Head of caudate nucleus (tissue), 42 donors: ENCODE measurements around the gene SMC5.
"Not testable (repeated sequence)": the region's sequence is repeated elsewhere in the genome, so short reads cannot be mapped to it uniquely, and the experiment has no call there.

ENCODE experiments used
- DNase-seq, 42 donors: peaks; one replicate each; pipeline versions ENCODE4 v3.0.0 to v3.0.0-alpha.2; 2020 to 2021; ENCODE audit warnings: mixed read lengths in 7 of 42
- intact Hi-C: fragments of 100-400 bp; cut with DNase I; formaldehyde crosslinking; loops from one replicate; pipeline ENCODE4 v1.15.0; 2022

The SMC5 gene

DNA sequence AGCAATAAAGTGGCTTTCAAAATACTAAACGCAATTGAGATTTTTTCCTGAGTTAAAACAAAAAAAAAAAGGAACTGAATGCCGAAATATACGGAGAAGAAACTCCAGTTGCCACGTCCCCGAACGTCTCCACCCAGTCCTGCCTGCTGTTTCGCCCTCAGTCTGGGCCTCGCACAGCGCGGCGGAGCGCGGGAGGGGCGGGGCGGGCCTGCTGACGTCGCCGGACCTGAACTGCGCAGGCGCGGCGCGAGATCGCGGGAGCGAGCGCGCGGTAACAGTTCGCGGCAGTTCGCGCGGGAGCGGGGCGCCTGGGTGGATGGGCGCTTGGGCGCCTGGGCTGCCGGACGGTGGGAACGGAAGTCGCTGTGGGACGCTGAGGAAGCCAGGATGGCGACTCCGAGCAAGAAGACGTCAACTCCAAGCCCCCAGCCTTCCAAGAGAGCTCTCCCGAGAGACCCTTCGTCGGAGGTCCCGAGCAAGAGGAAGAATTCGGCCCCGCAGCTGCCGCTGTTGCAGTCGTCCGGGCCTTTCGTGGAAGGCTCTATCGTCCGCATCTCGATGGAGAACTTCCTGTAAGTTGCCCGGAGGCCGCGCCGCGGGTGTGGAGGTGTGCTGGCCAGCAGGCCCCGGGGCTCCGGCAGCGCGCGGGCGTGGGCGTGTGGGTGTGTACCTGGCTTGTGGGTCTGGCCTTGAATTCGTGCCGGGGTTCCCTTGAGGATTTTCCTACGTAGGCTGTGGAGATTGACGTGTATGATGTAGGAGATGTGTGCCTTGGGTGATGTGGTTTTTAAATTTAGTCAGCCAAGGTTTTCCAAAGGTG is at the start of gene SMC5:
SMC5 (plus strand) TSS at position 287 of the 820 bp plus-strand sequence; CDS start at position 388, 101 bp downstream.
- intact Hi-C loops = loop anchor here (5.0 to 10.0 kb wide), 2 partner anchors 156 to 223 kb away; partner anchors contain the start of gene KLF9

DNA sequence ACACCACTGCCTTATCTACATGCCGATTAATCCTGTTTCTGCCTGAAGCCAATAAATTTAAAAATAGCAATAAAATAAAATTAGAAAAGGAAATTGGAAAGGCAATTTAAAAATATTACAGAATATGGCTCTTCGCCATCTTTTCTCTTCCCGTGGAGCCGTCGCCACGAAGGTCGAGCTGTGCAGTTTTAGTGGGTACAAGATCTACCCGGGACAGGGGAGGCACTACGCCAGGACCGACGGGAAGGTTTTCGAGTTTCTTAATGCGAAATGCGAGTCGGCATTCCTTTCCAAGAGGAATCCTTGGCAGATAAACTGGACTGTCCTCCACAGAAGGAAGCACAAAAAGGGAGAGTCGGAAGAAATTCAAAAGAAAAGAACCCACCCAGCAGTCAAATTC is 41.7 kb upstream of the SMC5 start:
- no peak for DNase-seq
- intact Hi-C loops = no loop called here

More for the DNA sequence above, at the start of gene SMC5:
- DNase-seq = peak; percentile 70 to 96 (median 90)

DNA sequence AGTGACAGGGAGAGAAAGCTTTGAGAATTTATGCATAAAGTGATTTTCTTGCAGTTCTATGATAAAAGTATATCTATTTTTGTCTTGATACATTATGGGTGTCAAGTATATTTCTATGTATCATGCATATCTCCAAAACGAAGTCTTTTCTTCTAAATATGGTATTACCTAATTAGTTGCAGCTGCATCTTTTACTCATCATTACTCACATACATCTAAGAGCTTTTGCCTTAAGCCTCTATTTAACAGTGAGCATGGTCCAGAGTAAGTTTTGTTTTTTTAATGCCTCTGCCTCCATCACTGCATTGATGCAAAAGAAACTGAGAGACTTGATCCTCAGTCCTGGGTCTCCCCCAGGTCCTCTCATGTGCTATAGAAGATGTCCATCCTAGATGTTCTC is 40.0 kb upstream of the SMC5 start:
- no peak for DNase-seq
- intact Hi-C loops = no loop called here

DNA sequence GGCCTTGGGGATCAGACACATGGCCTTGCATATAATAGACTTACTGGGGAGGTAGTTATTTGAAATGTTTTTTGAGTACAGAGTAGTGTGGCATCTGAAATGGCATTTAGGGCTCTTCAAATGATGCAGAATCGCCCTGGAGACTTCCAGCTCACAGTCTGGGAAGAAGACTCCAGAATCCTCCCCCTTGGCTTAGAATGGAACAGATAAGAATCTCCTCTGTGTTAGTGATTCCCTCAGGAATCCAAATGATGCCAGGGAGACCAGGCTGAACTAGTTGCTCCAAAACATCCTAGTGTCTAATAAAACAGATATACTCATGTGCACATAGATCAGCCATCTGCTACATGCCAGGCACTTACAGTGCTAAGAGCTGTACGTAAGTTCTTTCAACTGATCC is 38.6 kb upstream of the SMC5 start:
- no peak for DNase-seq
- intact Hi-C loops = no loop called here

DNA sequence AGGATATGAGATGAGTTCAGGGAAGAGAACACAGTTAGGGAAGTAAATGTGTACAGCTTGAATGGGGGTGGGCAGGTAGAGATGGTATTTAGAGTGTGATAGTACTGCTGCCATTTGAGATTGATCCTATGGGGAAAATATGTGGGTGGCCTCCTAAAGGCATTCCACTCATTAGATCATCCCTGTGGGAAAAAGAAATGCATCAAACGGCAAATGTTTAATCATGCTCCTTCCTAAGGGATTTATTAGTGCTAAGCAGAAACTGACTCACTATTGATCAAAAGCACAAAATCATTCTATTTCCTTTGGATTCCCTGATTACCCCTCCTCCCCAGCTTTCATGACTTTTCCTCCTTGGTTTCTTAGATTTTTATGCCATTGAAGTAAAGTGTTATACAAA is 36.4 kb upstream of the SMC5 start:
- intact Hi-C loops = no loop called here
- no peak for DNase-seq

DNA sequence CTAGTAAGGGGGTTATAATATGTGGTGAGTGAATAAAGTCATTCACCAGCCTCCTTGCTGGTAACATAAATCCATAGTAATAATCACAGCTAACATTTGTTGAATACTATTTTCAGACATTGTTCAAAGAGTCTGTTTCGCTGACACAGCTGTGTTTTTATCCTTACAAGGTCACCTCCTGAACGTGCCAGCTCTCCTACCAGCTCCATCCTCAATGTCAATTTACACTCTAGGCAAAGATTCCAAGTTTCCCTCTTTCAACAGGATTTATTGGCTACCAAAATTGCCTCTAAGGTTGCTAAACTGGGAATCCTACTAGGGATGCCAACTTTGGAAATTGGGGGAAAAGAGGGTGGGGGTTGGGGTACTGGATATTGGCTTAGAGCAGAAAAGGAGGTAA is 30.7 kb upstream of the SMC5 start:
- intact Hi-C loops = no loop called here
- DNase-seq = no peak

DNA sequence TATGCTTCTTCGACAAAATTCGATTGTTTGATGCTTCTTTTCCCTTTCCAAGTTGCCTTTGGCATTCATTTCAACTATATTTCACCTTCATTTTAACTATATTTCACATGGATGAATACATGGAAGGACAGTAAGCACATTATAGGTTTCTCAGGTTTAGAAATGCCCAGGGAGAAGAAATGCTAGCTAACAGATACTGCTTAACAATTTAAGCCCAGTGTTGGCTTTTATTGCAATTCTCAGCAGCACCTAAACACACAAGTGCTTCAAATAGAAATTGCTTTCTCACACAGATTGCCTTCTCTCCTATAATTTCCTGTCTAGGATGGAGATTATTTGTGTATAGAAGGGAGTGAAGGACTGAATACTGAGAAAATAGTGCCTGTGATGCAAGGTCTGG is 30.2 kb upstream of the SMC5 start:
- DNase-seq = no peak
- intact Hi-C loops = no loop called here

DNA sequence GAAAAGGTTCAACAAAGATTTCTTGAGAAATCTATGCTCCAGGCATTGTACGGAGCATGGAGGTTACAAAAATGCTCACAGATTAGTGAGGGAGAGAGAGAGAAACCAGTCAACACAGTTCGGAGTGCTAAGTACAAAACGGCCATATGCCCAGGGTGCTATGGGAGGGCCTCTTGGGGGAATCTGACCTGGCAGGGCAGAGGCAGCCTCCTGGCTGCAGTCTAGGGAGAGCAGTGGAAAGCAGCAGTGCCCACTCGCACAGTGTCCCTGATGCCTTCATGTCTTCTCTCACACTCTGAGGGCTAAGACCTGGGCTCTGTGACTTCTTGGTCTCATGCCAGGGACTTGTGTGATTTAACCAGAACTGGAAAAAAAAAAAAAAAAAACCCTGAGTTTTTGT is 29.8 kb upstream of the SMC5 start:
- DNase-seq = no peak
- intact Hi-C loops = no loop called here

DNA sequence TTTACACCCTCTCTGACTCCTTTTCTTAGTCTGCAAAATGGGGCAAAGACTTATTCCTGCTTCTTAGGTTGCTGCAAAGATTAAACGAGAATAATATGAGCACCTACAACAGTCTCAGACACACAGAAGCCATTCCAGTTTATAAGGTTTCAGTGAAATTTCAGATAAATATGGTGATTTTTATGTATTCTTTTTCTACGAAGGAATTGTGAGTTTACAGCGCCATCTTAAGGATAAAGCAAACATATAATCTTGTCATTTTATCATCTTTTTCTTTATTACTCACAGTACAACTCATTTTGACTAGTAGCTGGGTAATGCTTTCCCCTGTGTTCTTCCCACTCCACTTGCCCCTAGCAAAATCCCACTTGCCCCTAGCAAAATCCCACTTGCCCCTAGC is 29.2 kb upstream of the SMC5 start:
- DNase-seq = no peak
- intact Hi-C loops = no loop called here

DNA sequence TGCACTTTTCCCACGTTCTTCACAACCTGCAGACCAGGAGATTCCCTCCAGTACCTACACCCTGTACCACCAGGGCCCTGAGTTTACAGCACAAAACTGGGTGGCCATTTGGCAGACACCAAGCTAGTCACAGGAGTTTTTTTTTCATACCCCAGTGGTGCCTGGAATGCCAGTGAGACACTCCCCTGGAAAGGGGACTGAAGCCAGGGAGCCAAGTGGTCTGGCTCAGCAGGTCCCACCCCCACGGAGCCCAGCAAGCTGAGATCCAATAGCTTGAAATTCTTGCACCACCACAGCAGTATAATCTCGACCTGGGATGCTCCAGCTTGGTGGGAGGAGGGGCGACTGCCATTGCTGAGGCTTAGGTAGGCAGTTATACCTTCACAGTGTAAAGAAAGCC is 26.3 kb upstream of the SMC5 start:
- intact Hi-C loops = no loop called here
- no peak for DNase-seq

DNA sequence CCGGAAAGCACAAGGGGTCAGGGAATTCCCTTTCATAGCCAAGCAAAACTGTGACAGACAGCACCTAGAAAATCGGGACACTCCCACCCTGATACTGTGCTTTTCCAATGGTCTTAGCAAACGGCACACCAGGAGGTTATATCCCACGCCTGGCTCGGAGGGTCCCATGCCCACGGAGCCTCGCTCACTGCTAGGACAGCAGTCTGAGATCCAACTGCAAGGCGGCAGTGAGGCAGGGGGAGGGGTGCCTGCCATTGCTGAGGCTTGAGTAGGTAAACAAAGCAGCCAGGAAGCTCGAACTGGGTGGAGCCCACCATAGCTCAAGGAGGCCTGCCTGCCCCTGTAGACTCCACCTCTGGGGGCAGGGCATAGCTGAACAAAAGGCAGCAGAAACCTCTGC is 24.6 kb upstream of the SMC5 start:
- intact Hi-C loops, DNase-seq: not testable (repeated sequence)

DNA sequence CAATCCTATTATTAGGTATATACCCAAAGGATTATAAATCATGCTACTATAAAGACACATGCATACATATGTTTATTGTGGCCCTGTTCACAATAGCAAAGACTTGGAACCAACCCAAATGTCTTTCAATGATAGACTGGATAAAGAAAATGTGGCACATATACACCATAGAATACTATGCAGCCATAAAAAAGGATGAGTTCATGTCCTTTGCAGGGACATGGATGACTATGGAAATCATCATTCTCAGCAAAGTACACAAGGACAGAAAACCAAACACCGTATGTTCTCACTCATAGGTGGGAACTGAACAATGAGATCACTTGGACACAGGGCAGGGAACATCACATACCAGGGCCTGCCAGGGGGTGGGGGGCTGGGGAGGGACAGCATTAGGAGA is 12.8 kb upstream of the SMC5 start:
- intact Hi-C loops, DNase-seq: not testable (repeated sequence)

DNA sequence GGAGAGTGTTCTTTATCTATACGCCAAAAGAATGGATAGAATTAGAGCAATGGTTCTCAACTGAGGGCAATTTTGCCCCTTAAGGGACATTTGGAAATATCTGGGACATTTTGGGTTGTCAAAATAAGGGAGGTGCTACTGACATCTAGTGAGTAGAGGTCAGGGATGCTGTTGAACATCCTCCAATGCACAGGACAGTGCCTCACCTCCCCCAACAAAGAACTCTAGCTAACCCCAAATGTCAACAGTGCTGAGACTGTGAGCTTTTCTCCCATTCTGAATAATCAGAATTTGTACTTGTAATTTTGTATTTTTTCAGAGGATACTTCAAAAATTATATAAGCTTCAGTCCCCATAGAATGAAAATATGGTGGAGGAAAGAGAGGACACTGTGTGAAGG is 8.6 kb upstream of the SMC5 start:
- no peak for DNase-seq
- intact Hi-C loops = loop anchor here (10.0 kb wide), 1 partner anchor 165 kb away; the partner anchor contains the start of gene KLF9

DNA sequence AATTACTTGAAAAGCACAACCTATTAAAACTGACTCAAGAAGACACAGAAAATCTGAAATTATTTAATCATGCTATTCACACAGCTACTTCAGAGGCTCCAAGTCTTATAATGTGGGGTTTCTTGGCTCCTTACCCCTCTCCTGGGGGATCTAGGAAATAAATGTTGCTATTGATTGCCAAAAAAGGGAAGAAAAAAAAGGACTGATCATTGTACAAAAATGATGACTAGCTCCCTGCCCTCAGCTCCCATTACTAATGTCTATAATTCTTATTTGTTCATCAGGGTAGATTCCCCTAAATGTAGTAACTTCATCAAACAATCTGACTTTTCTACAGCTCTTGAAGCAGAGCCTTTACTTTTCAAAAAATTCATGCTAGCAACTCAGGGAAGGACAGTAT is 3.3 kb upstream of the SMC5 start:
- intact Hi-C loops = loop anchor here (5.0 to 10.0 kb wide), 2 partner anchors 159 to 227 kb away; partner anchors contain the start of gene KLF9
- no peak for DNase-seq

DNA sequence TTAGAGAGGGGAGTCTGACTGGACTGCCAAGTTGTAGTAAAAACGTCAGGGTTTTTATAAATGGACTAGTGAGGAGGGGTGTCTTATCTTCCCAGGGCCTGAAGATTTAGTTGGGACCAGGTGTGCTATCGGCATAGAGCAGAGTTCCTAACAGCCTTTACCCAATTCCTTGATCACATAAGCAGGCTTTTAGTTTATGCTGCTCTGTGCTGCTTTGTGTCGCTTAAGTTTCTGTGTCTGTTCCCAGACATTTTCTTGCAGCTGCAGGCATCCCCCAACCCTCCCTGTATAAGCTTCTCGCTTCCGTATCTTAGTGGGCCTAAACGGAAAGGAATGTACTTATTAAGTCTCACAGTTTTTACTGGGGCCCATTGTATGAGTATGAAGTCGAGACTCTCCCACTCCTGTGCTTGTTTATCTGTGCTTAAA is 2.6 kb upstream of the SMC5 start:
- intact Hi-C loops = loop anchor here (5.0 to 10.0 kb wide), 2 partner anchors 159 to 226 kb away; partner anchors contain the start of gene KLF9
- no peak for DNase-seq

DNA sequence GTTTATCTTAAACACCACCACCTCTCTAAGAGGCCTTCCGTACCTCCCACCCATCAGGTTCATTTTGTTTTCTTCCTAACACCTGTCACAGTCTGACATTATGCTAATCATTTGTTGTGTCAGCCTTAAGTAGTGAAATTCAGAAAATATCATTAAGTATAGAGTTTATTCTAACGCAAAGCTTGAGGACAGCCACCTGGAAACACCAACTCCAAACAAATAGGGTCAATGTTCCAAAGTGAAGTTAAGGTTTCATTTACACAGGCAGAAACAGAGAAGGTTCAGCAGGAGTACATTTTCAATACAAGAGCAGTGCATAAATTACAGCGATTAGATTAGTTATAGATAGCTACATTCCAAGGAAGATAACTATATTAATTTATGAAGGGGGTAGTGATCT is 1.3 kb upstream of the SMC5 start:
- no peak for DNase-seq
- intact Hi-C loops = loop anchor here (5.0 to 10.0 kb wide), 2 partner anchors 157 to 225 kb away; partner anchors contain the start of gene KLF9

DNA sequence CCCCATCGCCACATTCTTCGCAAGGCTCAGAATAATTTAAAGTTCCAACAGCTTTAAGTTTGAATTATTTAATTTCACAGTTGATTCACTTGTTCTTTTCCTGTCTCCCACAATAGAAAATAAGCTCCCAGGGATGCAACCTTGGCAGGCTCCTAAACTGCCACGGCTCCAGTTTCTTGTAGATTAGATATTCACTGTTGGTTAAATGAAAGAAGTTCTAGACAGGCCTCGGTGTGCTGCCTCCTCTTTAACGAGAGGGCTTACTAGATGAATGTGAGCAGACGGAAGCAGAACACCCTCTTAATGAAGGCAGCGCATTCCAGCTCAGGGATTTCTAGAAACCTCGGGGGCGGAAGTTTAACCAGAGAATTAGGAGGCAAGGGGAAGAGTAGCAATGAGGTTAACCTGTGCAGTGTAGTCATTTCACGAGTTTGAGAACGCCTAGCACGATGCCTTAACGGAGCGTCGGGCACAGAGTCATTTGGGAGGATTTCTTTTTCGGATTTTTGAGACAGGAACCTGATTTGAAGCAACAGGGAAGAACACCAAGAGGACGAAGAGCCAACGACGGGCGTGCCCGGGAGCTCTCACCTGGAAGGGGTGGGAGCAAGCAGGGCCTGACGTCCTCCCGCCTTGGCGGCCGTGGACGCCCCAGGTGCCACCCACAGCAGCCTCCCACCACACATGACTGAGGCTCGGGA is 637 bp upstream of the SMC5 start:
- peak in 37 of 42 donors; percentile 6 to 70 (median 43) for DNase-seq
- intact Hi-C loops = loop anchor here (5.0 to 10.0 kb wide), 2 partner anchors 157 to 224 kb away; partner anchors contain the start of gene KLF9

DNA sequence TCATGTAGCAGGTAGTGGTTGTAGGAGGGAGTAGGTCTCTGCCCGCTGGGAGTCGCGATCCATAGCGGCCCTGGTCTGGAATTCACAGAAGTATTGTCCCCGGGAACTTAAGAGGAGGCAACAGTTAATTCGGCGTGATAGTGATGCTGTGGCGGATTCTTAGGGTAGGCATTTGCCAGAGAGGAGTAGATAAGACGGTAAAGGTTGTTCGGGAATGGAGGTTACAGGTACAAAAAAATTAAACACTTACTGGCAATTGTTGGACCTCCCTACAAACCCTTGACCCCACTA is 679 bp downstream of the SMC5 start:
- intact Hi-C loops = loop anchor here (5.0 to 10.0 kb wide), 2 partner anchors 155 to 223 kb away; partner anchors contain the start of gene KLF9

DNA sequence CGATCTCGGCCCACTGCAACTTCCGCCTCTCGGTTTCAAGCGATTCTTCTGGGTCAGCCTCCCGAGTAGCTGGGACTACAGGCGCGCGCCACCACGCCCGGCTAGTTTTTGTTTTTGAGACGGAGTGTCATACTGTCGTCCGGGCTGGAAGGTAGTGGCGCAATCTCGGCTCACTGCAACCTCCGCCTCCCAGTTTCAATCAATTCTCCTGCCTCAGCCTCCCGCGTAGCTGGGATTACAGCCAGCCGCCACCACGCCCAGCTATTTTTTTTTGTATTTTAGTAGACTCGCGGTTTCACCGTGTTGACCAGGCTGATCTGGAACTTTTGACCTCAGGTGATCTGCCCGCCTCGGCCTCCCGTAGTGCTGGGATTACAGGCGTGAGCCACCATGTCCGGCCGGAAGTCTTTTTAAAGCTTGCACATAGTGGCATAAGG is 1.2 kb downstream of the SMC5 start:
- intact Hi-C loops = no loop called here
- DNase-seq = no peak

More for the DNA sequence above, 679 bp downstream of the SMC5 start:
- DNase-seq = peak in 4 of 42 donors; percentile 14 to 50 (median 20)

DNA sequence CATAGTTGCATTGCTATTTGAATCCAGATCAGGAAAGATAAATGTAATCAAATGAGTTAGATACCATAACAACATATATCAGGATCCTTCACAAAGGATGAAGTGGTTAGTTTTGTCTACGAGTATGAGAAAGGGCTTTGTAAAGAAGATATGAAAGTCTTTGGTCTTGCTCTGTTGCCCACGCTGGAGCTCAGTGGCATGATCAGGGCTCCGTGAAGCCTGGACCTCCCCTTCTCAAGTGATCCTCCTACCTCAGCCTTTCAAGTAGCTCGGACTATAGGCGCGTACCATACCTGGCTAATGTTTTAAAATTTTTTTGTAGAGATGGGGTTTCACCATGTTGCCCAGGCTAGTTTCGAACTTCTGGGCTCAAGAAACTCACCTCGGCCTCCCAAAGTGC is 1.8 kb downstream of the SMC5 start:
- intact Hi-C loops = no loop called here

More for the DNA sequence above, 1.8 kb downstream of the SMC5 start:
- no peak for DNase-seq
